NCI-H345 treated with DMSO at 0.1 percent for 48 hours (cell line): ENCODE results near the gene SAMD10.
A peak's percentile ranks its signal among the peaks of the same experiment; 100 is the strongest.

Source experiments
- DNase-seq: peaks from one replicate; lab custom pipeline; 2025; ENCODE audit not compliant: unreplicated experiment; lab: John Stamatoyannopoulos, UW

Gene SAMD10

GRCh38 chr20:63957690-63958441 is 21.6 kb downstream of the SAMD10 start:
- no peak for DNase-seq

- peak; percentile 93 for DNase-seq
These were observed 22.3 kb downstream of the SAMD10 start for GRCh38 chr20:63957004-63957689.

- no peak for DNase-seq
These were observed 22.8 kb downstream of the SAMD10 start for GRCh38 chr20:63956664-63957003.

- peak; percentile 89 for DNase-seq
These were observed 23.4 kb downstream of the SAMD10 start, which contains the start of gene UCKL1 for GRCh38 chr20:63955827-63956663. Gene UCKL1 (minus strand): TSS chr20:63956416. CDS start chr20:63956372, 44 bp downstream.

- no peak for DNase-seq
These were observed 24.1 kb downstream of the SAMD10 start for GRCh38 chr20:63955281-63955826.

- no peak for DNase-seq
These were observed 25.5 kb downstream of the SAMD10 start for GRCh38 chr20:63953764-63954429.

- no peak for DNase-seq
These were observed 26.7 kb downstream of the SAMD10 start for GRCh38 chr20:63952769-63953168.

- DNase-seq: no peak
These were observed 27.3 kb downstream of the SAMD10 start for GRCh38 chr20:63952210-63952535.

GRCh38 chr20:63951398-63952209 is 27.8 kb downstream of the SAMD10 start:
- DNase-seq: no peak

- DNase-seq: no peak
These were observed 28.6 kb downstream of the SAMD10 start for GRCh38 chr20:63950701-63951397.

- DNase-seq: no peak
These were observed 31.6 kb downstream of the SAMD10 start for GRCh38 chr20:63947638-63948456.

GRCh38 chr20:63946986-63947637 is 32.3 kb downstream of the SAMD10 start:
- no peak for DNase-seq

- DNase-seq: no peak
These were observed 33.2 kb downstream of the SAMD10 start for GRCh38 chr20:63945921-63946920.

GRCh38 chr20:63945031-63945658 is 34.3 kb downstream of the SAMD10 start:
- DNase-seq: no peak

GRCh38 chr20:63944078-63944941 is 35.1 kb downstream of the SAMD10 start:
- DNase-seq: no peak

- DNase-seq: no peak
These were observed 35.7 kb downstream of the SAMD10 start for GRCh38 chr20:63943808-63944077.
